Limb (tissue), 2 donors: Measurements from ENCODE around the gene KLF16.
A peak's percentile ranks its signal among the peaks of the same experiment; 100 is the strongest.

Experiments used
- DNase-seq, 2 donors: peaks; one replicate each; pipeline ENCODE4 v3.0.0-alpha.2; 2016; ENCODE audit errors: extremely low spot score in 2 of 2

KLF16 gene

GRCh38 chr19:1868971-1869370 is 5.6 kb upstream of the KLF16 start:
- DNase-seq = no peak

DNA sequence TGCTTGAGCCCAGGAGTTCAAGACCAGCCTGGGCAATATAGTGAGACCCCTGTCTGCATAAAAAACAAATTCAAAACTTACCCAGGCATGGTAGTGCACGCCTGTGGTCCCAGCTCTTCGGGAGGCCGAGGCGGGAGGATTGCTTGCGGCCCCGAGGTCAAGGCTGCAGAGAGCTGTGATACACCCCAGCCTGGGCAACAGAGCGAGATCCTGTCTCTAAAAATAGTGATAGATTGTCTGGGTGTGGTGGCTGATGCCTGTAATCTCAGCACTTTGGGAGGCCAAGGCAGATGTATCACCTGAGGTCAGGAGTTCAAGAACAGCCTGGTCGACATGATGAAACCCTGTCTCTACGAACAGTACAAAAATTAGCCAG is 4.0 kb upstream of the KLF16 start:
- no peak for DNase-seq

DNA sequence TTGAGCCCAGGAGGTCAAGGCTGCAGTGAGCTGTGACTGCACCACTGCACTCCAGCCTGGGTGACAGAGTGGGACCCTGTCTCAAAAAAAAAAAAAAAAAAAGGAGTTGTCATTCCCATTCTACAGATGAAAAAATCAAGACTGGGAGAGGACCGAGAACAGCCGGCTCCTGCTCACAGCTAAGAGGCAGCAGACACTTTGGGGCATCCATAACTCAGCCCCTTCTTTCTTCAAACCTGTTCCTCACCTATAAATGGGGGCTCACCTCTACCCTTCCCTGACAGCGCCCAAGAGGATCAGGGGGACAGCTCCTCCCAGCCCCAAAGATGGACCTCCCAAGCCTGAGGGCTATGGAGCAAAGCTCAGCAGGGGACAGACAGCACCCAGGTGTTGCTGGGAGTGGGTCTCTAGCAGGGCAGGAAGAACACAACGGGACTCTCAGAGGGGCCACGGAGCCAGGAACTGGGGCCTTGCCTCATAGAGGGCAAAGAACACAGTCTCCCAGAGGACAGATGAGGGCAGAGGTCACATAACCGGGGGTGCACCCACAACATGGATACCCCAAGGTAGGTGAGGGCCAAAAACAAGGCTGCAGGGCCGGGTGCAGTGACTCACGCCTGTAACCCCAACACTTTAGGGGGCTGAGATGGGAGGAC is 3.4 kb upstream of the KLF16 start:
- DNase-seq = no peak

DNA sequence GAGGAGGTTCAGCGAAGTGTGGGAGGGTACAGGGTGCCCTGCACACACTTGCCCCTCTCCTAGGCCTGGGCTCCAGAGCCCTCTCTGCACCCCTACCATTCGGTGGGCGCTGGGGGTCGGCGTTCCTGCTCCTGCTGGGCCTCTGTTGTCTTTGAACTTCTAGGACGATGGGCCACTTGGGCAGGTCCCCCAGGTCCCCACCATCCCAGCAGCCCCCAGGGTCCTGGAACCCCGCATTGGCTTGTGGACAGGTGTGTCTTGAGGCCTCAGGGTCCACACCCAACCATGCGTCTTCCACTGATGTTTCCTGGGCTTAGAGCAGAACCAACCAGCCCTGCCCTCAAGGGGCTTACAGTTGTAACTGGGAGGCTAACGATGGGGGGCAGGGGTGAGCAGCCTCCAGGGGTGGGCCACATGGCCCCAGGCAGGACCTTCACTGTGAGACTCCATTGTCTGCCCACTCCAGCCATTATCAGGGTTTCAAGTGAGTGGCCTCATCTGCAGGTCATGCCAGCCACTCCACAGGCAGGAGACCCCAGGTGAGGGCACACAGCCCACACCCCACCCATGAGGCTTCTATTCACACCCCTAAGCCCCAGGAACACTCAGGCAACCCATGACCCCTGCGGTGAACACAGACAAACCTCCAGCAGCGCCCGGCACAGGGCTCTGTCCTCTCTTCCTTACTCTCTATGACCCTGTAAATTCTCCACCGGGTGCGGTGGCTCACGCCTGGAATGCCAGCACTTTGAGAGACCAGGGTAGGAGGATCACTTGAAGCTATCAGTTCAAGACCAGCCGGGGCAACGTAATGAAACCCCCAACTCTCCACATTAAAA is 2.0 kb upstream of the KLF16 start:
- no peak for DNase-seq

DNA sequence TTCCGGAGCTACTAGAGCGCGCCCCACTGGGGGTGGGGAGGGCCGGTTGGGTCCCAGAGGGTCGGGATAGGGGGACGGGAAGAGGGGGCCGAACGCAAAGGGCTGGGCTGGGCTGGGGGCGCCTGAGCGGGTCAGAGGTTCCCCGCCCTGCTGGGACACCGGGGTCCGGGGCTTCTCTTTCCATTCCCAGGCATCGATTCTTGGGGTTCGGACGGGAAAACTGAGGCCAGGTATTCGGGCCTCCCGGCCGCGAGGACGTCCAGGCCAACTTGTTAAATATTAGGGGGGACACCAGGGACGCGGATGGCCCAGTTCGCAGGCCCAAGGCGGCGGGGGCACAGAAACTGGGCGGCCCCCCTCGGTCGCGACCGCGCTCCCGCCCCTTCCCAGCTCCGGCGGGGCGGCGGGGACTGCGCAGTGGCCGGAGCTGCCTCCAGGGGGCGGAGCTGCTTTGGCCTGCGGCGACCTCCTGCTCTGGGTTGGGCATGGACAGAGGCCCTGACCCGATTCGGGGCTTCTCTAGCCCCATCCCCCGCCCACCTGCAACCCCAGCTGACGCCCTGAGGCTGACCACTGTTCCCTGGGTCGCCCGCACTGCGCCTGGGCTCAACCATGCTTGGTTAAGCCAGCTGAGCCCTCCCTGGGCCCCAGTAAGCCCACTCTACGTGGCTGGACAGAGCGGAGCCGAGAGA is 1.2 kb upstream of the KLF16 start:
- DNase-seq = peak in 1 of 2 donors; percentile 81

- DNase-seq = peak; percentile 92 to 96
Measured at GRCh38 chr19:1863638-1864479, 480 bp upstream of the KLF16 start.

DNA sequence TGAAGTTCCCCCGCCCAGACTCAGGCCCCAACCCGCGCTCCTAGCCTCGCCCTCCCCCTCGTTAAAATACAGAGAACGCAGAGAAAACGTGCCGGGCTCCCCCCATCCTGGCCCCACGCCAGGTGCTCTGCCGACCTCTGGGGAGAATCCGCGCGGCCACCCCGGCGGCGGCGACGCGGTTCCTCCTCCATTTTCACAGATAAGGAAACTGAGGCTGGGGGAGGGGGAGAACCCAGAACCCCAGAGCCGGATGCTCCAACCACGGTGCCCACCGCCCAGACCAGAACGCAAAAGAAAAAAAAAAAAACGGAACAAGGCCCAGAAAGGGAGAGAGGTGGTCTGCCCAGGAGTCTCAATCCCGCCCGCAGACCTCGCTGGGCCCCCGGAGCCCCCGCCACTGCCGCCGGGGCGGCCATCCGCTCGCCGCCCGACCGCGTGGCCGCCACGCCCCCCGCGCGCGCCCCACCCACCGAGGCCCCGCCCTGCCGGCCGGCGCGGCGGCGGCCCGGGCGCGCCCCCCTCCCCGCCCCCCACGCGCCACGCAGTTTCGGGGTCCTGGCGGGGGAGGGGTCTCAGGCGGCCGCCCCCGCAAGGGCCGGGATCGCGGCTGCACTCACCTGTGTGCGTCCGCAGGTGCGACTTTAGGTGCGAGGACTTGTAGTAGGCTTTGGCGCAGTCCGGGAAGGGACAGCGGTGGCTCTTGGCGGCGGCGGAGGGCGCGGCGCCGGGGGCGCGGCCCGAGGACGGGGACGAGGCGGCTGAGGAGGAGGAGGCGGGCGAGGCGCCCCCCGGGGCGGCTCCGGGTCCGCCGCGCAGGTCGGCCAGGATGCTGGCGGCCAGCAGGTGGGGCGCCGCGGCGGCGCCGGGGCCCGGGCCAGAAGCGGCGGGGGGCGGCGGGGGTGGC is 703 bp downstream of the KLF16 start:
- peak in 1 of 2 donors; percentile 78 for DNase-seq

- DNase-seq = no peak
Measured at GRCh38 chr19:1862068-1862423, 1.3 kb downstream of the KLF16 start.

DNA sequence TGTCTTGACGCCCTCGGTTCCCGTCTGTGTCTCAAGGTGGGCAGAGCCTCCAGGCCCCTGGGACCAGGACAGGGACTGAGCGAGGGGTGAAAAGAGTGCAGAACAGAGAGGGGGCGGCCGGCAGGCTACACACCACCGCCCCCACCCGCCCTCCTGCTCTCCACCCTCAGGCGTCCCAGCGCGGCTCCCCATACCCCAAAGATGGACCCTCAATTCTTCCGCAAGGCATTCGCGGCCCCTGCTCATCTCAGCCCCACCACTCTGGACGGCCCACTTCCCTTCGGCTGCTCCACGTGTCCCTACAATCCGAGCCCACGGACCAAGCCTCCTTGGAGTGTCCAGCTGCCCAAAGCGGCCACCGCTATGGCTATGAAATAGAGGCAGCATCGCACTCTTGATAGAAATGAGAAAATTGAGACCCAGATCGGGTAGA is 1.8 kb downstream of the KLF16 start:
- no peak for DNase-seq

GRCh38 chr19:1860821-1861598 is 2.4 kb downstream of the KLF16 start:
- DNase-seq = no peak

- peak; percentile 87 for DNase-seq
Measured at GRCh38 chr19:1860042-1860775, 3.2 kb downstream of the KLF16 start.

- DNase-seq = no peak
Measured at GRCh38 chr19:1859331-1859781, 4.0 kb downstream of the KLF16 start.

GRCh38 chr19:1858412-1859081 is 4.8 kb downstream of the KLF16 start:
- no peak for DNase-seq

DNA sequence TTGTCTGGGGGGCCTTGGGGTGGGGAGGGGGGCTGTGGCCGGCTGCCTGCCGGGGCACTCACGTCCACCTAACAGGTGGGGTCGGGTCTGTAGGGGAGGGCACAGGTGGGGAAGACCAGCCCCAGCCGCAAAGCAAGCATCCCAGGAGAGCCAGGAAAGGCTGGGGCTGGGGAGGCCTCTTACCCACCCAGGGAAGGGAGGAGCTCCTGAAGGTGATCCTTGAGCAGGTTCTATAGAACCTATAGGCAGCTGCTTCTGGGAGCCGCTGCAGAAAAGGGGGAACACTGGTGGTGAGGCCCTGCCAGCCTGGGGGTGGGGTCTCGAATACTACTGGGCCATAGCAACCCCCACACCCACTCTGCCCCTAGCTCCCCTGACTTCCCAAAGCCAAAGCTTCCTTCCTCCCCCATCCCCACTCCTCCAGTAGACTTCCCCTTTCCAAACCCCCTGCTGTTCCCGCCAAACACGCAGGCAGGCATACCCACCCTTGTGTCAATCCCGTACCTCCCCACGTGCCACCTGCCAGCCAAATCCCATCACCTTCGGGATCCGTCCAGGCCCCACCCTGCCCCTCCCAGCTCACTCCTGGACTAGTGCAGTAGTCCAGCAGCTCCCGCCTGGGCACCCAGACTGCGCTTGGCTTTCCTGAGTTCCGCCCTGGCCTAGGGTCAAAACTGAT is 5.6 kb downstream of the KLF16 start:
- no peak for DNase-seq

- DNase-seq = peak; percentile 54 to 81
Measured at GRCh38 chr19:1856698-1857603, 6.4 kb downstream of the KLF16 start.

DNA sequence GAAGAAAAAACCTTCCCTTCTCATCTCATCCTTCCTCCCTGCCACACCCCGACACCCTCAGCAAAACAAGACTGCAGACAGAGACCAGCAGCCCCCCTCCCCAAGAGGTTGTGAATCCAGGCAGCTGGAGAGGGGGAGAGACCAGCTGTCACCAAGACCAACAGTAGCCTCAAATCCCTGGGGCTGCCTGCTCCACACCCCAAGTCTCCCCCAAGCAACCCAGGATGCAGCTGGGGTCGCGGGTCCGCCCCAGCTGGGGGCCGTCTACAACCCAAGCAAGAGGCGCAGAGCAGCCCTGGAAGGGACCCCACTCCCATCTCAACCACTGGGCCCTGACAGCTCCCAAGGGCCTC is 7.1 kb downstream of the KLF16 start:
- DNase-seq = no peak

GRCh38 chr19:1855828-1856255 is 7.5 kb downstream of the KLF16 start:
- no peak for DNase-seq
